ENCODE results near the gene NCKAP5.

Gene NCKAP5

DNA sequence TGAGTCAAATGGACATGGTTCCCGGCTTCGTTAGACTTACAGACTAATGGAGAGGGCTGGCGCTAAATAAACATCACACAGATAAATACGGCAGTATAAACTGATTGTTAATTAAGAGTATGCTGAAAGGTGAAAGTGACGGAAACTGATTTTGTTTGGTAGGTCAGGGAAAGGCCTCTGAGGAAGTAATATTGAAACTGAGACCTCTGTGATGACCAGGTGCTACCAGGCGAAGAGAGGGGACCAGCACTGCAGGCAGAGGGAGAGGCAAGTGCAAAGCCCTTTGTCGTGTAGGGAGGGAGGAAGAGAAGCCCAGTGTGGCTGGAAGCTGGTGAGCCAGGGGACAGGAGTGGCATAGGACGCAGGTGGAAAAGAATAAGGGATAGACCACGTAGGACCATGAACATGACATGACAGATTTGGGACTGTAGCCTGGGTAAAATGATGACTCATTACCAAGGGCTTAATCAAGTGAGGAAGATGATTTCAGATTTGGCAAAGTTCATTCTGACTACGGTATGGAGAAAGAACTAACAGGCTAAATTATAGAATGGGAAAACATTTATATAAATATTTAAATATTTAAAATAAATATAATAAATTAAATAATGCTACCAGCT, 433.1 kb downstream of the NCKAP5 start:
- Histone ChIP-seq H3K9me3 (ENCODE audit: control insufficient read depth in 2 of 2, low read length in 2 of 2) (no peaks in the 10 kb centered on the region), H3K9ac (ENCODE audit: low read length in 2 of 2) (no peak overlapping the region), H3K27me3 (ENCODE audit: control insufficient read depth in 1 of 2, insufficient read depth in 2 of 2, low read length in 2 of 2) (no peaks in the 10 kb centered on the region), H3K4me1 (ENCODE audit: control insufficient read depth, insufficient read depth, low read length) (no peaks in the 10 kb centered on the region), H3K36me3 (ENCODE audit: control insufficient read depth in 2 of 2, insufficient read depth in 2 of 2, low read length in 2 of 2) (no peaks in the 10 kb centered on the region), H3K27ac (ENCODE audit: low read length) (no peak overlapping the region), H3K4me3 (ENCODE audit: low read length in 2 of 2) (no peak overlapping the region)

DNA sequence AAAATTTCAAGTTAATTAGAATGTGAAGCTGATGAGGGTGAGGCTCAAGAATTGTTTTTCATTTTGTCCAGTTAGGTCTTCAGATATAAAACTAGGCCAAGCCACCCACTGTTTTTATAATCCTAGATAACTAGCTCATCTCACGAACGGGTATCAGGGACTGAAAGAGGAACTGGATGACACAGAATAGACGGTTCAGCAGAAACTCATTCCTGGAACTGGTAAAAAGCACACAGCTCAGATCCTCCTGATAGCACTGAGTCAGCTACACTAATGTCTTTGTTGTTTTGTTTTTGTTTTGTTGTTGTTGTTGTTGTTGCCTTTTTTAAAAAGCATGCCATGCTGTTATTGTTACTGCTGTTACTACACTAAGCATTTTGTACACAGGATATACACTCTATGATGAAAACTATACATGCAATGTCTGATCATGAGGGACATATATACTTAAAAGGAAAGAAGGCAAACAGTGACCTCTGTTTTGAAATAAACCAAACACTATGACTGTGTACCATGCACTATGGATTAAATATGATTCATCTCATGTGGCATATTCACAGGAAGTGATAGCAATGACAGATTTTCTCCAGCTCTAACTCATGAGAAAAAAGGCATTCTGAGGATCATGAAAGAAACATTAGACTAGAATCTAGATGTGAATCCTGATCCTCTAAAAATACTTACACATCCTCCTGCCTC, 437.6 kb downstream of the NCKAP5 start:
- no peak overlapping the region for H3K9ac ChIP-seq (ENCODE audit: low read length in 2 of 2)
- H3K4me3 ChIP-seq (ENCODE audit: low read length in 2 of 2): no peak overlapping the region
- no peaks in the 10 kb centered on the region for H3K27me3 ChIP-seq (ENCODE audit: control insufficient read depth in 1 of 2, insufficient read depth in 2 of 2, low read length in 2 of 2)
- H3K4me1 ChIP-seq (ENCODE audit: control insufficient read depth, insufficient read depth, low read length): no peaks in the 10 kb centered on the region
- no peaks in the 10 kb centered on the region for H3K36me3 ChIP-seq (ENCODE audit: control insufficient read depth in 2 of 2, insufficient read depth in 2 of 2, low read length in 2 of 2)
- no peak overlapping the region for H3K27ac ChIP-seq (ENCODE audit: low read length)
- H3K9me3 ChIP-seq (ENCODE audit: control insufficient read depth in 2 of 2, low read length in 2 of 2): no peaks in the 10 kb centered on the region

DNA sequence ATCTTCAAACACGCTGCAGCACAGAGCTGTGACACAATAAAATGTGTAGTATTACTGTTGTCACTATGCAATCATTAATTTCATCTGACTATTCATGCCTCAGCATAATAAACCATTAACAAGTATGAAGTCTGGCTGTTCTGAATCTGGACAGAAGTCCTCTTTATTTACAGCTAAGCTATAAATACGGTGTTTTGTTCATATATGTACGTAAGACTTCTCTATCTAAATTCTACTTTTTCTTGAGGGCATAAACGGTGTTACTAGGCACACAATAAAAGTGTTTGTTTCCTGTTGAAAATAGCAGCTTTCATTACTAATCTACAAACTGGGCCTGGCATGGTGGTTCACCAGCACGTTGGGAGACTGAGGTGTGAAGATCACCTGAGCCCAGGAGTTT, 443.8 kb downstream of the NCKAP5 start:
- Histone ChIP-seq H3K27ac (ENCODE audit: low read length) (no peak overlapping the region), H3K4me3 (ENCODE audit: low read length in 2 of 2) (no peak overlapping the region), H3K27me3 (ENCODE audit: control insufficient read depth in 1 of 2, insufficient read depth in 2 of 2, low read length in 2 of 2) (no peaks in the 10 kb centered on the region), H3K4me1 (ENCODE audit: control insufficient read depth, insufficient read depth, low read length) (no peaks in the 10 kb centered on the region), H3K9ac (ENCODE audit: low read length in 2 of 2) (no peak overlapping the region), H3K36me3 (ENCODE audit: control insufficient read depth in 2 of 2, insufficient read depth in 2 of 2, low read length in 2 of 2) (no peaks in the 10 kb centered on the region), H3K9me3 (ENCODE audit: control insufficient read depth in 2 of 2, low read length in 2 of 2) (no peaks in the 10 kb centered on the region)

DNA sequence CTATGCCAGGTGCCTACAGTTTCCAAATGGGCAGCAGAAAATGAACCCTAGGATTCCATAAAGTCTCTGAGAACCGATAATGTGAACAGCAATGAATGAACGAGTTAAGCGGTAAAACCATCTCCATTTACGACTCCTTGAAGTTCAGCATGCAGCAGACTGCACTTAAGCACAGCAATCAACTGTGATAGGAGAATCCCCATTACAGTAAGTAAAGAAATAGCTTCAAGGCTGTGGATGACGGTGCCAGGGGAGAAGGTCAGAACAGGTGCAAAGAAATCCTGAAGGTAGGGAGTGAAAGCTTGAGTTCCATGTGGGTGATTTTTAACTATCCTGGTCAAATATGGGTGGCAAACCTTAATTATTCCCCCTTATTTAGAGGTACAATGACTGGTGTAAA, 444.4 kb downstream of the NCKAP5 start:
- Histone ChIP-seq H3K27ac (ENCODE audit: low read length) (no peak overlapping the region), H3K9ac (ENCODE audit: low read length in 2 of 2) (no peak overlapping the region), H3K9me3 (ENCODE audit: control insufficient read depth in 2 of 2, low read length in 2 of 2) (no peaks in the 10 kb centered on the region), H3K4me1 (ENCODE audit: control insufficient read depth, insufficient read depth, low read length) (no peaks in the 10 kb centered on the region), H3K36me3 (ENCODE audit: control insufficient read depth in 2 of 2, insufficient read depth in 2 of 2, low read length in 2 of 2) (no peaks in the 10 kb centered on the region), H3K4me3 (ENCODE audit: low read length in 2 of 2) (no peak overlapping the region), H3K27me3 (ENCODE audit: control insufficient read depth in 1 of 2, insufficient read depth in 2 of 2, low read length in 2 of 2) (no peaks in the 10 kb centered on the region)

DNA sequence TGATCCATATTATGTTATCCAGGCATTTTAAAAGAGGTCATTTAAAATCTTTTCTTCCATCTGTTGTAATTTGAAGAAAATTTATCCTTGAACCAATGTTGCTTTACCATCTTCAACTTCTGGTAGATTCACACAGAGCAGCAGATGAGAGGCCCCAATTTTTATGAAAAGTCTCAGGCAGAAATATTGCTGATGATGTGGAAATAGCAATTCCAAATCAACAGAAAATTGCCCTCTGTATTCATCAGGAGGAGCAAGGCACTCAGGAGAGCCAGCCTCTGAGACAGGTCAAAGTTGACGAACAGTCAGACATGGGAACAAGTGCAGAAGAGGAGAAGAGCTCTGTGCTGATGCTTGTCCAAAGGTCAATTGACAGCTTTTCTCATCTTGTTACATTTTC, 444.9 kb downstream of the NCKAP5 start:
- H3K27me3 ChIP-seq (ENCODE audit: control insufficient read depth in 1 of 2, insufficient read depth in 2 of 2, low read length in 2 of 2): no peaks in the 10 kb centered on the region
- no peaks in the 10 kb centered on the region for H3K9me3 ChIP-seq (ENCODE audit: control insufficient read depth in 2 of 2, low read length in 2 of 2)
- H3K4me3 ChIP-seq (ENCODE audit: low read length in 2 of 2): no peak overlapping the region
- H3K27ac ChIP-seq (ENCODE audit: low read length): no peak overlapping the region
- no peaks in the 10 kb centered on the region for H3K4me1 ChIP-seq (ENCODE audit: control insufficient read depth, insufficient read depth, low read length)
- H3K36me3 ChIP-seq (ENCODE audit: control insufficient read depth in 2 of 2, insufficient read depth in 2 of 2, low read length in 2 of 2): no peaks in the 10 kb centered on the region
- H3K9ac ChIP-seq (ENCODE audit: low read length in 2 of 2): no peak overlapping the region

DNA sequence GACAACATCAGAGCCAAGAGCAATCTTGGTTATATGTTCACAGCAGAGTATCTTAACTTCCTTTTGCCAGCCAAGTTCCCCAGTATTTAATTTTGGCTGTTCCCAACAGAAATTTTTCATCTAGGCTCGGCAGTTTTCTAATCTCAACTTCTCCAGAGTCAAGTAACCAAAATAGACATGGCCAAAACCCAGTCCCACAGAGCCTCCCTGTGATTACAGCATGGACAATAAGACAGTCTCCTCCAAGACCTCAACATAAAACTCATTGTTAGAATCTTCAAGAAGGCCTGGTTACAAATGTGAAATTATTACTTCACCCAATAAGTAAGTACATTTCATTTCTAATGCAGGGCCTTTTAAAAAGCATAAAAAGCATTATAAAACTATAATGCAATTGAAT, 445.7 kb downstream of the NCKAP5 start:
- Histone ChIP-seq H3K9me3 (ENCODE audit: control insufficient read depth in 2 of 2, low read length in 2 of 2) (no peaks in the 10 kb centered on the region), H3K27ac (ENCODE audit: low read length) (no peak overlapping the region), H3K27me3 (ENCODE audit: control insufficient read depth in 1 of 2, insufficient read depth in 2 of 2, low read length in 2 of 2) (no peaks in the 10 kb centered on the region), H3K4me1 (ENCODE audit: control insufficient read depth, insufficient read depth, low read length) (no peaks in the 10 kb centered on the region), H3K4me3 (ENCODE audit: low read length in 2 of 2) (no peak overlapping the region), H3K9ac (ENCODE audit: low read length in 2 of 2) (no peak overlapping the region), H3K36me3 (ENCODE audit: control insufficient read depth in 2 of 2, insufficient read depth in 2 of 2, low read length in 2 of 2) (no peaks in the 10 kb centered on the region)

DNA sequence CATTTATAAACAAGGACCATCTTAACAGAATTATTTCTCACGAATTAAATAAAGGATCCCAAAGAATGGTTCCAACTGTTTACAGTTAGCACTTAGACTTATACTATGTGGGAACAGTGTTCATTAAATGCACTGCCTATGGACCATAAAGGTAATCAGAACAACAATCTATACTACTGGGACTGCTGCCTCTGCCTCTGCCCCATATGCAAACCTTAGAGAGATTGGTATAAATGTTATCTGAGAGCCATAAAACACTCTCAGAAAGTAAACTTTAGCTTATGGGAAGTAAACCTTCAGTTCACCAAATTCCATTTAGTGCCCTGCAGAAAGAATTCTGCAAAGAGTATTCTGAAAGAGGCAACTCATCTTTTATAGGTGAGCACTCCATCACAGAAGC, 448.0 kb downstream of the NCKAP5 start:
- H3K27me3 ChIP-seq (ENCODE audit: control insufficient read depth in 1 of 2, insufficient read depth in 2 of 2, low read length in 2 of 2): no peaks in the 10 kb centered on the region
- no peak overlapping the region for H3K27ac ChIP-seq (ENCODE audit: low read length)
- H3K9ac ChIP-seq (ENCODE audit: low read length in 2 of 2): no peak overlapping the region
- no peaks in the 10 kb centered on the region for H3K9me3 ChIP-seq (ENCODE audit: control insufficient read depth in 2 of 2, low read length in 2 of 2)
- H3K36me3 ChIP-seq (ENCODE audit: control insufficient read depth in 2 of 2, insufficient read depth in 2 of 2, low read length in 2 of 2): no peaks in the 10 kb centered on the region
- H3K4me1 ChIP-seq (ENCODE audit: control insufficient read depth, insufficient read depth, low read length): no peaks in the 10 kb centered on the region
- no peak overlapping the region for H3K4me3 ChIP-seq (ENCODE audit: low read length in 2 of 2)

DNA sequence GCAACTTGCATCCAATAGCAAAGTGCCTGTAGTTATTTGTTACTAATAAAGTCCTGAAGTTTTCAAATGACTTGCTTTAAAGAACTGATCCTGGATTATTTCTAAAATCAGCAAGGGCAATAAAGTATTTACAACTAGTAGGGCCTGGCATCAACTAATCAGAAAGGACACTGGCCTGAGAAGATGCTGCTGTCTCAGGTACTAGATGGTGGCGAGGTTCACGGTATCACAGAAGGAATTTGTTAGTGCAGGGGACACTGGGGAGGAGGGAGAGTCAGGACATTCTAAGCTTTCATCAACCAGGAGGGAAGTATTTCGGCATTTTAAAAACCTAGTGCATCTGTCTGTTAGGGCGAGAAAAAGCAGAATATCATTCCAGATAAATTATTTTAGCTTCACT, 458.1 kb downstream of the NCKAP5 start:
- no peaks in the 10 kb centered on the region for H3K36me3 ChIP-seq (ENCODE audit: control insufficient read depth in 2 of 2, insufficient read depth in 2 of 2, low read length in 2 of 2)
- H3K27me3 ChIP-seq (ENCODE audit: control insufficient read depth in 1 of 2, insufficient read depth in 2 of 2, low read length in 2 of 2): no peaks in the 10 kb centered on the region
- H3K9ac ChIP-seq (ENCODE audit: low read length in 2 of 2): no peak overlapping the region
- no peak overlapping the region for H3K27ac ChIP-seq (ENCODE audit: low read length)
- no peak overlapping the region for H3K4me3 ChIP-seq (ENCODE audit: low read length in 2 of 2)
- no peaks in the 10 kb centered on the region for H3K4me1 ChIP-seq (ENCODE audit: control insufficient read depth, insufficient read depth, low read length)
- H3K9me3 ChIP-seq (ENCODE audit: control insufficient read depth in 2 of 2, low read length in 2 of 2): no peaks in the 10 kb centered on the region

DNA sequence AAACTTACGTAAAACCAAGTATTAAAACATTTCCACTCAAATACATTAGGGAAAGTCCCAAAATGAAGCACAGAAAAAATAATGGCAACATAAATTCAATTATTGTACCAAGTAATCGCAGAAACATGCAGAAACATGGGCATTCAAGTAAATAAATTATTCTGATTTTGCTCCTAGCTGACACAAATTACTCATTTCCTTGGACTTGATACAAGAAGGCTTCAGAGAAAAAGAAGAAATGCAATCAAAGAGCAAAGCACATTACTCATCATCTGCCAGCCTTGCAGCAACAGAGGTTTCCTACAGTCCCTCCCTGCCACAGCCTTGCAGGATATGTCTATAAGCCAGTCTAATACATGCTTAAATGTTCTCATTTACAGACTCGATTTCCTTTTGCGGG, 458.5 kb downstream of the NCKAP5 start:
- H3K9me3 ChIP-seq (ENCODE audit: control insufficient read depth in 2 of 2, low read length in 2 of 2): no peaks in the 10 kb centered on the region
- H3K27me3 ChIP-seq (ENCODE audit: control insufficient read depth in 1 of 2, insufficient read depth in 2 of 2, low read length in 2 of 2): no peaks in the 10 kb centered on the region
- H3K4me3 ChIP-seq (ENCODE audit: low read length in 2 of 2): no peak overlapping the region
- no peak overlapping the region for H3K27ac ChIP-seq (ENCODE audit: low read length)
- no peak overlapping the region for H3K9ac ChIP-seq (ENCODE audit: low read length in 2 of 2)
- no peaks in the 10 kb centered on the region for H3K36me3 ChIP-seq (ENCODE audit: control insufficient read depth in 2 of 2, insufficient read depth in 2 of 2, low read length in 2 of 2)
- no peaks in the 10 kb centered on the region for H3K4me1 ChIP-seq (ENCODE audit: control insufficient read depth, insufficient read depth, low read length)

DNA sequence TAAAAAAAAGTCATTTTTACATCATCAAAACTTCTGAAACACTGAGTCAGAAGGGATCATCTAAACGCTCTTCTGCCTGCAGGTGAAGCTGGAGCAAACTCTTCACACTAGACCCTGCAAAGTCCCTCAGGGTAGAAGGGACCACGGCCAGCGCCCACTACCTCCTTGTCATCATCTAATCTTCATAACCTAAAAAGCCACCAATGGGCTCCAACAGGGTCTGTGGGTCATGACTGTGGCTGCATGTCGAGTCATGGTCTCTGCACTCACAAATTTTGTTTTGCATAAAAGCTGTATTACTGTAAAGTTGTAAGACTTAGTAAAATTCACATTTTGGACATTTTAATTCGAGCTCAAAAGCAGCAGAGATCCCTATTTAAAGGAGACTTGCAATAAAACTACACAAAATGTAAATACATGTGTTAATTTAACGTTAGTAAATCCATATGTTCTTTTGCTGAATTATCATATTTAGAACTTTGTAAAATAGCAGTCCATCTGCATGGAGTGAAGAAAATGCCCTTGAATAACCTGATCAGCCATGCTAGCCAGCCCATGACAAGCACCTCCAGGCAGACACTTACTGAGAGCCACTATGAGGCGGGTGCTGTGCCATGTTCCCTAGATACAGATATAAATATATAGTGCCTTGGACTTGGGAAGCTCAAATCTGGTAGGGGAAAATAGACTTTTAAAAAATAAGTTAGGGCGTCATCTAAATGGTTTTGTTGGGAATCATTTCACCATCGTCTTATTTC, 461.0 kb downstream of the NCKAP5 start:
- no peak overlapping the region for H3K9ac ChIP-seq (ENCODE audit: low read length in 2 of 2)
- no peaks in the 10 kb centered on the region for H3K4me1 ChIP-seq (ENCODE audit: control insufficient read depth, insufficient read depth, low read length)
- no peaks in the 10 kb centered on the region for H3K36me3 ChIP-seq (ENCODE audit: control insufficient read depth in 2 of 2, insufficient read depth in 2 of 2, low read length in 2 of 2)
- no peak overlapping the region for H3K4me3 ChIP-seq (ENCODE audit: low read length in 2 of 2)
- no peaks in the 10 kb centered on the region for H3K9me3 ChIP-seq (ENCODE audit: control insufficient read depth in 2 of 2, low read length in 2 of 2)
- no peaks in the 10 kb centered on the region for H3K27me3 ChIP-seq (ENCODE audit: control insufficient read depth in 1 of 2, insufficient read depth in 2 of 2, low read length in 2 of 2)
- no peak overlapping the region for H3K27ac ChIP-seq (ENCODE audit: low read length)

DNA sequence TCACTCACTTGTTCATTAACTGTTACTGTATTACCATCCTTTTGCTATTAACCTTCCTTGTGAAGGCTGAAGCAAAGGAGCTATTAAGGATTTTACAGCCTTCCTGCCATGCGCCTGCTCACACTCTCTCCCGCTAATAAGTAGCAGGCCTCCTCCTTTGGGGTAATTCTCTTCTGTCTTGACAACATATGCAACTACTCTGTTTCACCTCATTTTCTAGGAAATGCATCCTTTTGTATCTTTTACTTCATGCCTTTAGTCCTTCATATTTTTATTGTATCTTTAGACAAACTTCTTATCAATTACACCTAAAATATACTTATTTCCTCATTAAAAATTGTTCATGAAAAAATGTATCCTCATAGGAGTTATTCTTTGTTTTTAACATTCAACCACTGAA, 463.4 kb downstream of the NCKAP5 start:
- no peak overlapping the region for H3K4me3 ChIP-seq (ENCODE audit: low read length in 2 of 2)
- no peak overlapping the region for H3K9ac ChIP-seq (ENCODE audit: low read length in 2 of 2)
- H3K27me3 ChIP-seq (ENCODE audit: control insufficient read depth in 1 of 2, insufficient read depth in 2 of 2, low read length in 2 of 2): no peaks in the 10 kb centered on the region
- H3K4me1 ChIP-seq (ENCODE audit: control insufficient read depth, insufficient read depth, low read length): no peaks in the 10 kb centered on the region
- H3K9me3 ChIP-seq (ENCODE audit: control insufficient read depth in 2 of 2, low read length in 2 of 2): no peaks in the 10 kb centered on the region
- H3K36me3 ChIP-seq (ENCODE audit: control insufficient read depth in 2 of 2, insufficient read depth in 2 of 2, low read length in 2 of 2): no peaks in the 10 kb centered on the region
- H3K27ac ChIP-seq (ENCODE audit: low read length): no peak overlapping the region

Data from stomach smooth muscle (tissue), 2 donors.